H1 (cell line): ENCODE data around the gene WDR90. TPM values are rescaled to one million over a fixed set of nuclear protein-coding genes. Genes with fewer than 3 reads are reported as not detected.

Source experiments
- CTCF ChIA-PET: fragments of 300-600 bp; sonication (Branson Sonifier 250); formaldehyde crosslinking; loops from one replicate; lab custom pipeline; 2021; ENCODE audit not compliant: partially characterized antibody; lab: Charles Lee
- POLR2A ChIA-PET: fragments of 300-600 bp; sonication (Branson Sonifier 250); formaldehyde crosslinking; loops from one replicate; lab custom pipeline; 2021; ENCODE audit warnings: inconsistent platforms; ENCODE audit not compliant: partially characterized antibody; lab: Charles Lee
- DNase-seq, 2 experiments: peaks; one replicate each; pipeline versions ENCODE4 v3.0.0 to v3.0.0-alpha.2; 2010 to 2022; ENCODE audit warnings: low spot score in 2 of 2, low read depth in 1 of 2, mixed read lengths in 1 of 2
- FAIRE-seq: peaks from 2 replicates; lab custom pipeline; 2011; peaks lifted over from hg19 to GRCh38; lab: Jason Lieb, UNC
- H2AFZ ChIP-seq: 2 replicates; pipeline ENCODE4 v1.8.1; 2012; ENCODE audit warnings: low read length, inconsistent platforms
- H2AK5ac ChIP-seq: 2 replicates; pipeline ENCODE4 v1.6.1; 2013; ENCODE audit warnings: low read depth, low read length
- H2BK120ac ChIP-seq: replicated peaks from 2 replicates; pipeline ENCODE3; 2013; ENCODE audit warnings: low read depth, low read length, inconsistent platforms
- H2BK12ac ChIP-seq: 2 replicates; pipeline ENCODE4 v1.6.1; 2013; ENCODE audit warnings: low read depth, low read length
- H2BK15ac ChIP-seq: 2 replicates; pipeline ENCODE4 v1.6.1; 2013; ENCODE audit warnings: low read length
- H2BK20ac ChIP-seq: 2 replicates; pipeline ENCODE4 v1.6.1; 2013; ENCODE audit warnings: low read length
- H2BK5ac ChIP-seq: 2 replicates; pipeline ENCODE4 v1.6.1; 2013; ENCODE audit warnings: low read depth, low read length
- H3K14ac ChIP-seq: 2 replicates; pipeline ENCODE4 v1.6.1; 2013; ENCODE audit warnings: inconsistent platforms; ENCODE audit not compliant: insufficient read length
- H3K18ac ChIP-seq: 2 replicates; pipeline ENCODE4 v1.6.1; 2013; ENCODE audit warnings: low read length; ENCODE audit errors: extremely low read depth
- H3K23ac ChIP-seq: 2 replicates; pipeline ENCODE4 v1.6.1; 2013; ENCODE audit warnings: inconsistent platforms; ENCODE audit not compliant: insufficient read length
- H3K23me2 ChIP-seq: 2 replicates; pipeline ENCODE4 v1.6.1; 2013; ENCODE audit warnings: low read depth, low read length
- H3K27ac ChIP-seq: 2 replicates; pipeline ENCODE4 v1.6.1; 2011; ENCODE audit warnings: low read depth, low read length, inconsistent platforms
- H3K27me3 ChIP-seq, 4 experiments: replicated peaks in 1 of 4; 1 replicate in 1 of 4; 2 replicates in 3 of 4; pipeline versions ENCODE4 v1.6.1 to v1.8.1; 2011 to 2013; ENCODE audit warnings: low read length in 3 of 4, mild to moderate bottlenecking in 3 of 4, inconsistent platforms in 2 of 4, mixed read lengths in 2 of 4, moderate library complexity in 1 of 4; ENCODE audit not compliant: control insufficient read depth in 3 of 4, insufficient read depth in 3 of 4; ENCODE audit errors: extremely low read depth in 1 of 4
- H3K36me3 ChIP-seq, 4 experiments: 2 replicates each; pipeline versions ENCODE4 v1.6.1 to v1.8.1; 2011 to 2013; ENCODE audit warnings: mild to moderate bottlenecking in 4 of 4, low read length in 3 of 4, moderate library complexity in 2 of 4, control low read depth in 1 of 4, inconsistent platforms in 1 of 4; ENCODE audit not compliant: insufficient read depth in 4 of 4, control insufficient read depth in 2 of 4
- H3K4ac ChIP-seq: replicated peaks from 2 replicates; pipeline ENCODE3; 2013; ENCODE audit warnings: low read length, low read depth, mixed read lengths, inconsistent platforms; ENCODE audit not compliant: insufficient read length
- H3K4me1 ChIP-seq, 4 experiments: replicated peaks in 1 of 4; 1 replicate in 1 of 4; 2 replicates in 3 of 4; pipeline versions ENCODE4 v1.6.1 to v1.8.1; 2011 to 2013; ENCODE audit warnings: low read length in 3 of 4, inconsistent platforms in 2 of 4, mixed read lengths in 1 of 4; ENCODE audit not compliant: insufficient read depth in 4 of 4, control insufficient read depth in 3 of 4
- H3K4me2 ChIP-seq, 2 experiments: 2 replicates each; pipeline versions ENCODE4 v1.6.1 to v1.8.1; 2011 to 2013; ENCODE audit warnings: low read depth in 2 of 2, low read length in 2 of 2, control low read depth in 1 of 2, inconsistent platforms in 1 of 2, mild to moderate bottlenecking in 1 of 2; ENCODE audit not compliant: insufficient read depth in 1 of 2
- H3K4me3 ChIP-seq, 4 experiments: fragments of 200-600, 300-600 bp in 1 of 4; sonication (generic), shearing (Covaris generic), sonication (Bioruptor Twin) in 1 of 4; 2 replicates each; pipeline versions ENCODE4 v1.5.1 to v1.8.1; 2011 to 2016; ENCODE audit warnings: low read length in 4 of 4, low read depth in 3 of 4, control low read depth in 2 of 4, inconsistent platforms in 2 of 4, mild to moderate bottlenecking in 2 of 4, mixed read lengths in 1 of 4, moderate library complexity in 1 of 4; ENCODE audit not compliant: insufficient read depth in 2 of 4; ENCODE audit errors: extremely low read depth in 1 of 4
- H3K56ac ChIP-seq: replicated peaks from 2 replicates; pipeline ENCODE3; 2013; ENCODE audit warnings: low read depth, mild to moderate bottlenecking, mixed read lengths, low read length, inconsistent platforms; ENCODE audit not compliant: insufficient read length
- H3K79me1 ChIP-seq: 2 replicates; pipeline ENCODE4 v1.6.1; 2013; ENCODE audit warnings: low read depth, low read length, control low read depth
- H3K79me2 ChIP-seq, 2 experiments: 2 replicates each; pipeline versions ENCODE4 v1.6.1 to v1.8.1; 2012 to 2013; ENCODE audit warnings: low read length in 2 of 2, mild to moderate bottlenecking in 2 of 2, inconsistent platforms in 1 of 2; ENCODE audit not compliant: insufficient read depth in 2 of 2, control insufficient read depth in 1 of 2
- H3K9ac ChIP-seq, 4 experiments: replicated peaks in 1 of 4; 1 replicate in 1 of 4; 2 replicates in 3 of 4; pipeline versions ENCODE4 v1.6.1 to v1.8.1; 2011 to 2013; ENCODE audit warnings: low read depth in 3 of 4, low read length in 3 of 4, control low read depth in 2 of 4, mild to moderate bottlenecking in 2 of 4, moderate library complexity in 2 of 4, inconsistent platforms in 1 of 4; ENCODE audit errors: extremely low read depth in 1 of 4
- H3K9me3 ChIP-seq, 2 experiments: 2 replicates each; pipeline versions ENCODE4 v1.6.1 to v1.8.1; 2012 to 2013; ENCODE audit warnings: mild to moderate bottlenecking in 2 of 2, moderate library complexity in 2 of 2, control low read depth in 1 of 2, inconsistent platforms in 1 of 2, low read depth in 1 of 2, low read length in 1 of 2, mixed read lengths in 1 of 2; ENCODE audit not compliant: insufficient read depth in 2 of 2
- H4K20me1 ChIP-seq, 2 experiments: replicated peaks in 1 of 2; 2 replicates each; pipeline versions ENCODE3 to v1.8.1; 2011 to 2013; ENCODE audit warnings: inconsistent platforms in 2 of 2, low read length in 2 of 2, mild to moderate bottlenecking in 1 of 2; ENCODE audit not compliant: insufficient read depth in 2 of 2, control insufficient read depth in 1 of 2
- H4K5ac ChIP-seq: 2 replicates; pipeline ENCODE4 v1.6.1; 2013; ENCODE audit warnings: low read length, low read depth, mixed read lengths, inconsistent platforms; ENCODE audit not compliant: insufficient read length
- H4K8ac ChIP-seq: 2 replicates; pipeline ENCODE4 v1.8.0; 2013; ENCODE audit warnings: mild to moderate bottlenecking, moderate library complexity, low read length, inconsistent platforms; ENCODE audit not compliant: insufficient read depth; ENCODE audit errors: extremely low read depth
- H4K91ac ChIP-seq: replicated peaks from 2 replicates; pipeline ENCODE3; 2013; ENCODE audit warnings: low read length, mixed read lengths, inconsistent platforms; ENCODE audit not compliant: insufficient read length
- CREB1 ChIP-seq: IDR thresholded peaks from 2 replicates; pipeline ENCODE4 v1.6.1; 2012; ENCODE audit warnings: inconsistent platforms
- EP300 ChIP-seq, 2 experiments: IDR thresholded peaks; 1 replicate in 1 of 2; 2 replicates in 1 of 2; pipeline ENCODE4 v1.6.1; 2011 to 2012; ENCODE audit warnings: low read depth in 2 of 2, low read length in 2 of 2, mild to moderate bottlenecking in 2 of 2, borderline replicate concordance in 1 of 2, inconsistent platforms in 1 of 2, moderate library complexity in 1 of 2
- GABPA ChIP-seq: IDR thresholded peaks from 2 replicates; pipeline ENCODE4 v1.6.1; 2011; ENCODE audit warnings: mild to moderate bottlenecking, low read length, moderate library complexity, borderline replicate concordance; ENCODE audit not compliant: insufficient read depth
- GTF2F1 ChIP-seq: IDR thresholded peaks from 2 replicates; pipeline ENCODE4 v1.6.1; 2012; ENCODE audit warnings: low read depth, low read length, improper control_type of control experiment, borderline replicate concordance
- NRF1 ChIP-seq: IDR thresholded peaks from 2 replicates; pipeline ENCODE4 v1.6.1; 2011; ENCODE audit warnings: mild to moderate bottlenecking, low read depth, low read length, improper control_type of control experiment
- POLR2AphosphoS5 ChIP-seq: IDR thresholded peaks from 2 replicates; pipeline ENCODE4 v1.6.1; 2011; ENCODE audit warnings: low read depth, low read length
- SIX5 ChIP-seq: IDR thresholded peaks from 2 replicates; pipeline ENCODE4 v1.6.1; 2011; ENCODE audit warnings: mild to moderate bottlenecking, low read depth, low read length
- SP2 ChIP-seq: IDR thresholded peaks from 2 replicates; pipeline ENCODE4 v1.6.1; 2012; ENCODE audit warnings: mild to moderate bottlenecking, low read length, inconsistent platforms
- SRF ChIP-seq: IDR thresholded peaks from 2 replicates; pipeline ENCODE4 v1.6.1; 2011; ENCODE audit warnings: mild to moderate bottlenecking, low read depth, low read length, moderate library complexity
- TAF1 ChIP-seq: IDR thresholded peaks from 2 replicates; pipeline ENCODE4 v1.6.1; 2011; ENCODE audit warnings: mild to moderate bottlenecking, low read depth, low read length
- TEAD4 ChIP-seq: IDR thresholded peaks from 2 replicates; pipeline ENCODE4 v1.6.1; 2012; ENCODE audit warnings: low read depth, low read length, inconsistent platforms, mixed read lengths
- WGBS, 2 experiments: shearing (Covaris generic) in 1 of 2; methylation state at CpG; one replicate each; pipeline versions ENCODE4 v1.1.6 to v1.1.7; 2013 to 2015; ENCODE audit warnings: low lambda C conversion rate in 2 of 2, mixed read lengths in 2 of 2, inconsistent platforms in 1 of 2, low coverage in 1 of 2, missing lambda C conversion rate in 1 of 2; ENCODE audit not compliant: insufficient replicate concordance in 2 of 2, insufficient coverage in 1 of 2, insufficient read length in 1 of 2; ENCODE audit errors: extremely low coverage in 1 of 2, missing lambda C conversion rate in 1 of 2; 5-methylcytosine and 5-hydroxymethylcytosine counted together
- polyA plus RNA-seq, 7 experiments: library from polyadenylated mRNA; depleted of rRNA in 3 of 7; stranded (reverse) in 5 of 7; unstranded in 2 of 7; fragments of >200 nt in 5 of 7; fragments of 200-250 nt in 2 of 7; gene quantifications; 1 replicate in 5 of 7; 2 replicates in 1 of 7; 4 replicates in 1 of 7; pipeline versions ENCODE4 v1.2.1 to v1.2.3, GENCODE V29; 2011 to 2013; ENCODE audit warnings: missing spikeins in 2 of 7, mixed read lengths in 2 of 7
- total RNA-seq: library from RNA; stranded (reverse); fragmentation: NEBNext Ultra II Directional; extraction: Animal tissue kit (Norgen Biotek cat#: 25700); gene quantifications from 2 replicates; pipeline ENCODE4 v1.2.1, GENCODE V29; 2021

Gene WDR90
- total and polyA plus RNA-seq, 2 of the 8 experiments (the other 6 are each of a cell fraction or from before 2014, with no cell fraction given) = 24.0 to 47.2 TPM

GRCh38 chr16:640614-641013 lies 8.6 kb upstream of the WDR90 start:
- H4K5ac ChIP-seq = no peak overlapping the region
- DNase-seq (no peak), FAIRE-seq (no peak)
- no peaks in the 10 kb centered on the region for H3K36me3 ChIP-seq
- H3K14ac ChIP-seq = no peak overlapping the region
- H2AK5ac ChIP-seq = no peak overlapping the region; the same call in 1 of the 2 replicates
- WGBS, 2 experiments = 95% methylated on average over 3 of the region's 5 CpGs; no CpG with 5 or more reads in 1 of the 2 experiments
- peak overlapping the region in 1 of 4 experiments; percentile 88; a peak in 2 of 8 replicates for H3K4me3 ChIP-seq
- peaks cover 0 to 3% of the 10 kb centered on the region in 2 experiments; a peak in 1 of 4 replicates for H3K79me2 ChIP-seq
- no peaks in the 10 kb centered on the region for H4K20me1 ChIP-seq
- H2BK12ac ChIP-seq = no peak overlapping the region
- H3K23me2 ChIP-seq = peaks cover 11% of the 10 kb centered on the region; the same call in 1 of the 2 replicates
- peaks cover 0 to 29% (median 22%) of the 10 kb centered on the region in 4 experiments; a peak in 6 of 7 replicates for H3K4me1 ChIP-seq
- 0 out of 2 replicates have a peak overlapping the region, but pooled peaks have one; percentile 68 for H4K8ac ChIP-seq
- H3K56ac ChIP-seq = no peak overlapping the region
- H3K79me1 ChIP-seq = no peaks in the 10 kb centered on the region; the same call in 1 of the 2 replicates
- H4K91ac ChIP-seq = no peak overlapping the region
- no peak overlapping the region for H2BK120ac ChIP-seq
- H2BK5ac ChIP-seq = no peak overlapping the region
- no peak overlapping the region for H3K27ac ChIP-seq
- ChIA-PET POLR2A (interaction anchor here (1.1 to 2.6 kb wide), 2 partner anchors 10 to 35 kb away, joined by 3 to 10 read pairs; partner anchors contain the start of genes RHBDL1 and WFIKKN1), CTCF (no interaction called here)
- no peak overlapping the region for H2BK15ac ChIP-seq
- H3K9ac ChIP-seq = no peak overlapping the region
- no peak overlapping the region; a peak in 1 of 4 replicates for H3K4me2 ChIP-seq
- H3K23ac ChIP-seq = no peak overlapping the region
- no peak overlapping the region for H2BK20ac ChIP-seq
- no peak overlapping the region; the same call in 1 of the 2 replicates for H3K18ac ChIP-seq
- no peaks in the 10 kb centered on the region for H3K9me3 ChIP-seq
- no peak overlapping the region for H3K4ac ChIP-seq
- peaks cover 0 to 5% (median 1%) of the 10 kb centered on the region in 4 experiments; a peak in 2 of 7 replicates for H3K27me3 ChIP-seq
- no peak overlapping the region for H2AFZ ChIP-seq
- TF ChIP-seq CREB1 (no peak), SIX5 (no peak), TAF1 (no peak), TEAD4 (no peak), GTF2F1 (no peak), EP300 (IDR thresholded peaks at IDR 0.05; ENCODE audit: borderline replicate concordance in 1 of 2, low read depth in 2 of 2, low read length in 2 of 2) (no peak), GABPA (no peak), NRF1 (no peak), POLR2AphosphoS5 (no peak), SRF (no peak), SP2 (no peak)
